Aortic smooth muscle cell (primary cell): ENCODE measurements around the gene MGARP. TPM values are rescaled to one million over a fixed set of nuclear protein-coding genes. Genes with fewer than 3 reads are reported as not detected.

Source experiments
- total RNA-seq: library from RNA; depleted of rRNA; stranded (reverse); fragments of >200 nt; gene quantifications from 2 replicates; pipeline ENCODE4 v1.2.3, GENCODE V29; 2014

Gene MGARP
- 14.5 and 52.5 TPM in 2 replicates for total RNA-seq

GRCh38 chr4:139279760-139280620 lies at the start of gene MGARP:
Gene MGARP (minus strand): TSS chr4:139280225. CDS start chr4:139280158, 67 bp downstream.

GRCh38 chr4:139301821-139302611 lies 22.0 kb upstream of the MGARP start, which contains the start of gene NDUFC1:
Gene NDUFC1 (minus strand): TSS chr4:139302477. CDS start chr4:139295798, 6,679 bp downstream.

GRCh38 chr4:139301113-139301820 lies 21.2 kb upstream of the MGARP start, which contains the start of gene NAA15:
Gene NAA15 (plus strand): TSS chr4:139301505. CDS start chr4:139301778, 273 bp downstream.

Other genes starting within 250 kb of the MGARP start
- gene ELF2, start 103.0 kb downstream of the MGARP start, total RNA-seq: 40.0 and 43.8 TPM in 2 replicates
- 23.6 and 23.7 TPM in 2 replicates for gene NAA15, start 21.3 kb upstream of the MGARP start, total RNA-seq
- 66.5 and 68.8 TPM in 2 replicates for gene NDUFC1, start 22.3 kb upstream of the MGARP start, total RNA-seq
- gene RAB33B, start 173.9 kb upstream of the MGARP start, total RNA-seq: 13.2 and 15.4 TPM in 2 replicates